HG03135 (cell line): Measurements from ENCODE around the gene PLXNA4.

Experiments
- ATAC-seq: cut with Tn5 transposase; IDR thresholded peaks from one replicate; pipeline ENCODE4 v1.9.1; 2021; ENCODE audit warnings: mild to moderate bottlenecking, moderate library complexity; ENCODE audit not compliant: unreplicated experiment

Gene PLXNA4

DNA sequence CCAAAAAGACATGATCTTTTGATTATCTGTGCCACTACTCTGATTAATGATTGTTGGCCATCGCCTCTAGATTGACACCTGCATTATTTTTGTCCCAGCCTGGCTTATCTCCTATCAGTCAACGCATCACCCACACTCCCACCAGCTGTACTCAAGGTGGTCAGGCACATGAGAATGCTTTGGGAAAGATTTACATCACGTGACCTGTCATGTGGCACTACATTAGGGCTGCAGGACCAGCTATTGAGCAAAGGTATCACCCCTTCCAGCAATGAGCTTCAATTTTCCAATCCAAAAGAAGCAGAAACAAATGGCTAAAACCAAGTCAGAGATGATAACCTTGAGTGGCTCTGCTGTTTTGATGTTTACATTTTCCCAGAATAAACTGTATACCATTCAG is 204.3 kb downstream of the PLXNA4 start:
- ATAC-seq: no peak

GRCh38 chr7:132368246-132368900 is 207.9 kb downstream of the PLXNA4 start:
- ATAC-seq: no peak

GRCh38 chr7:132367795-132368194 is 208.5 kb downstream of the PLXNA4 start:
- no peak for ATAC-seq

DNA sequence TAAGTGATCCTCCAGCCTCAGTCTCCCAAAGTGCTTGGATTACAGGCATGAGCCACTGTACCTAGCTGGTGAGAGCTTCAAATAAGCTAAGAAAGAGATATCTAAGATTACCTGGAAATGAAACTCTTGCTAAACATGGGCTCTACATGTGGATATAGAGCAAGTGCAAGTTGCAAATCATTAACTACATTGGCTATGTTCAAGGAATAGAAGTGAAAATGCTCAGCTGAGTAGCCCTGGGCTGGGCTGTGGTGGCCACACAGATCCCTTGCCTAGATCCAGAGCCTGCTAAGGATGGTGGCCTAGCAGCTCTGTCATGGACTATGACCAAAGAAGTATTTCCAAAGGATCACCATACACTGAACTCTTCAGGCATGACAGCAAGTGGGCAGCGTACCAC is 209.3 kb downstream of the PLXNA4 start:
- ATAC-seq: no peak

- ATAC-seq: no peak
Observed at GRCh38 chr7:132364226-132364625, 212.0 kb downstream of the PLXNA4 start.

DNA sequence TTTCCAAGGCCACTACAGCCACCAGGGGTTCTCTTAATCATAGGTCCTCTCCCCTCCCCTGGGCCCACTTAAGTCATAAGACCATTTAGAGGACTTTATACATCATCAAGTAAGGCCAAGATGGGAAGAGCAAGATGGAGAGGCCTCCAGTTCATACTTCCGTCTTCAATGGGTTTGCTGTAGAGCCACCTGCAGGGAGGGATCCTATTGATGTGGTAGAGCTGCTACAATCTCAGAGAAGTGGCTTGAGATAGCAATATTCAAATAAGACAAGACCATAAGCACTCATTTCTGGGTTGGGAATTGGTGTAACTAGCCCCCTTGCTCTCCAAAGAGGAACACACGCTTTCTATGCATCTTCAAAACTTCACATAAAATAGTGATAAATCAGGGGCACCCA is 214.2 kb downstream of the PLXNA4 start:
- no peak for ATAC-seq

- ATAC-seq: no peak
Observed at GRCh38 chr7:132361146-132361545, 215.1 kb downstream of the PLXNA4 start.

DNA sequence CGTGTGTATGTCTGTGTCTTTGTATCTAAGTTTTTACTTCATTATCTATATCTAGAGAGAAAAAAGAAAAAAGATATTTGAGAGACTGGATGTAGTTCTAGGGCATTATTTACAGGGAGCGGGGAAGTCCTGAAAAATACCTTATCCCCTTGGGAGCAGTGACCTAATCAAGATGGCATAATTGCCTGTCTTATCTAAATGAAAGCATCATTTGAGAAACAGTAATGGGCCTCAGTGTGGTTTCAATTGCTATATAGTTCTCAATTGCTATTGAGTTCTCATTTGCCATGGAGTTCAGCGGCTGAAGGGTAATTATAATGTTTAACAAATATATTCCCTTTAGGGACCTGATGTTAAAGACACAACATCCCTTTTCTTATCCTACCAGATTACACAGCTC is 216.5 kb downstream of the PLXNA4 start:
- ATAC-seq: no peak

DNA sequence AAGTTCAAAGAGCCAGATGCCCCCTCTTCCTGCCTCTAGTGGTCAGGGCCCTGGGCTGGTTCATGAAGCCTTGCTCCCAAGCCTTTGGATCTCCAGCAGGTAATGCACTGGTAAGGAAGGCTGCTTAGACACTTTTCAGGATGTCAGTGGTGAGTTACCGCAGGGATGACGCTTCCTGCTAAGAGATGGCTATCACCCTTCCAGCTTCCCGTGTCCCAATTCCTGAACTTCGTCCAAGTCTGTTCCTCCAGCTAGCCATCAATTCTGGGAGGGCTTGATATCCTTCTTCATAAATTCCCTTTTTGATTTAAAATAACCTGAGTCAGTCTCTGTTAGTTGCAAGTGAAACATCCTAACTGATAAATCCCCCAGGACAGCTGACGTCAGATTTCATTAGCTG is 221.2 kb downstream of the PLXNA4 start:
- ATAC-seq: no peak

DNA sequence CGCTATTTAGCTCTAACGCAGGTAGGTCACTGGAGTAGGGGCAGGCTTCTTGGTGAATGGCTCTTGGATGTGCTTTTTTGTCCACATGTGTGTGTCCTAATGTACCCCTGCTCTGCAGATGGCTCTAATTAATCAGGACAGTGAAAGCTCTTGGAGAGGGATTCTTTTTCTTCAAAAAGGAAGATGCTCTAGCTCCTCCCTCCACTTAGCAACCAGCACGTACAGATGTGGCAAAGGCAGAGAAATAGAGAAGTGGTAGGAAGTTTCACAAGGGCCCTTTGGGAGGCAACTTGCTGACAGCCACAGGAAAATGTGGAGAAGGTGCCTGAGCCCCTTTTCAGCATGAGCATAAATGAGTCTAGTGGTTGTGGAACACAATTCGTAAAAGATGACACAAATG is 221.7 kb downstream of the PLXNA4 start:
- ATAC-seq: no peak

- ATAC-seq: no peak
Observed at GRCh38 chr7:132353936-132354335, 222.3 kb downstream of the PLXNA4 start.

- no peak for ATAC-seq
Observed at GRCh38 chr7:132352800-132353199, 223.5 kb downstream of the PLXNA4 start.

DNA sequence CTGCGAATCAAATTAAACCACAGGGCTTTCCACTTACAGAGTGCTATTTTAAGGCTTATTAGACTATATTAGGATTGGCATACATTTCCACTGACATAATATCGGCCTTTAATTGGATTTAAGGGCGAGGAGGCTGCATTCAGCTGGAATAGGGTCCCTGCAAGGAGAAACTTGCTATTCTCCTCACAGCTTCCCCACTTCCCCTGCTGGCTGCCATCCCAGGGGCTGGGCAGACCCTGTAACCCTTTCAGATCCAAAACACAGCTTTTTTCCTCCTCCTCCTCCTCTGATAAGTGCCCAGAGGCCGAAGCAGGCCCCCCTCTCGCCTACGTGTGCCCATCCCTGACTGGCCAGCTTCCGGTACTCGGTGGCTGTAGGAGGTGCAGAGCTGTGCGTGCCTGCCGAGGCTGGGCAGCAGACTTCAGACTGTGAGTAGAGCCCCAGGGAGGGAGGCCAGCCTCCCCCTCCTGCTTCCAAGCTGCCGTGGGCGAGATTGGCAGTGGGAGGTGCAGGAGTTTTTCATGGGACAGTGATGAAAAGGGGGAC is 224.2 kb downstream of the PLXNA4 start:
- ATAC-seq: no peak

DNA sequence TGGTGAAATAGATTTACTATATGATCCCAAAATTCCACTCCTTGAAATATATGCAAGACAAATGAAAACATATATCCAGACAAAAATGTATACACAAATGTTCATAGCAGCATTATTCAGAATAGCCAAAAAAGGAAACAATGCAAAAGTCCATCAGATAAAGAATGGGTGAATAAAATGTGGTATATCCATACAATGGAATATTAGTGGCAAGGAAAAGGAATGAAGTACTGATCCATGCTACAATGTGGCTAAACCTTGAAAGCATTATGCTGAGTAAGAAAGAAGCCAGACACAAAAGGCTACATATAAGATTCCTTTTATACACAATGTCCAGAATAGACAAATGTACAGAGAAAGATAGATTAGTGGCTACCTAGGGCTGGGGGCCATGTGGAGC is 225.5 kb downstream of the PLXNA4 start:
- no peak for ATAC-seq

- ATAC-seq: no peak
Observed at GRCh38 chr7:132349075-132349474, 227.2 kb downstream of the PLXNA4 start.

DNA sequence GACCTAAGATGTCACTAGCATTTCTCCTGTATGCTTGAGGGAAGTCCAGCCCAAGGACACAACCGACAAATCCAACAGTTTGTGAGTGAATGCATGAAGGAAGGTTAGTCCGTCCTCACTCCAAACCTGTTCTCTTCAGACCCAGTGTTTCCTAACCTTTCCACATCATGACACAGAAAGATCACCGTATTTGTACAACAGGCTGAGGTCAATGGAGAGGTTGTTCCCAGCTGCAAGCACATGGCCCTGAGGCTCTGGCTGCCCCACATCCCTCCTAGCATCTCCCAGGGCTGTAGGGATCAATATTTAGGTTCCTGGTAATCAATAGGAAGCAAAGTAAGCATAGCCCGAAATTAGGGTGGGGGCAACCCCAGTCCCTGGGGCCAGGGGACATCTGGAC is 227.9 kb downstream of the PLXNA4 start:
- no peak for ATAC-seq

DNA sequence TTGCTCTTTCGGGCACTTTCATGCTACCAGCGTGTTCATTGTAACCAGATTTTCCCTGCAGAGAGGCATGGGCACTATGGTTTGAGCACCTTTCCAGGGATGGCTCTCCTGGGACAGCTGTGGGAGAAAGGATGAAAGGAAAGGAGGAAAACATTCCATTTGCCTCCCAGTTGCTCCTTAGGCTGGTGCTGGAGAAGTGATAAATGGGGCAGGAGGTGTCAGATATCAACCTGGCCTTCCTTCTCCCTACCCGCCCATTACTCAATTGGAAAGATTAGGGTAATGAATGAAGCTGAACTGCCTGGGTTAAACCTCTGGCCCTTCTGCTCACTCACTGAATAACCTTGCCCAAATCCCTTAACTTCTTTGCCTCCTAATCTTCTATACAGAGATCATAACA is 228.4 kb downstream of the PLXNA4 start:
- ATAC-seq: no peak

GRCh38 chr7:132347123-132347522 is 229.1 kb downstream of the PLXNA4 start:
- no peak for ATAC-seq

DNA sequence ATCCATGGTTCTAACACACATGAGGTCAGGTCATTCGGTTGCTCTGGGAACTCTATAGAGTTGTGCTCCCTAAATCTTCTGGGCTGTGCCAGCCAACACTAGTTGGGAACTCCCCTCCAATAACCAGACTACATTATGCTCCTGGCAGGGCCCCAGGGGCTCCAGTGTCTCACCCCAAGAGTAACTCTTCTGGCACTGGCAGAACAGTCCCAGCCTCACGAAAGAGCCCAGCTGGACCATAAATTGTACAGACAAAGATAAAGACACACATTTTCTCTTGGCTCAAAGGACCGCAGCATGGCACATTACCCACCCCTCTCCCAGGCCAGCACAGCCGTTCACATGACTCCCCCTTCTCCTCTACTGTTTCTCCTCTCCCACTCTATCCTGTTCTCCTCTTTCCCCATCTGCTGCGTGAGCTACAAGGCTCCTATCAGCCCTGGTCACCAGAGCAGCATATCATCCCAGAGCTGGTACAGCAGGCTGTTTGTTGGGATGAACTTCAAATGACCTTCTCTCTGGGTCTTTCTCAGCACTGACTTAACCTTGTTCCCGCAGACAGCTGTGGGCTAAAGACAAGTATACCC is 230.6 kb downstream of the PLXNA4 start:
- ATAC-seq: no peak

DNA sequence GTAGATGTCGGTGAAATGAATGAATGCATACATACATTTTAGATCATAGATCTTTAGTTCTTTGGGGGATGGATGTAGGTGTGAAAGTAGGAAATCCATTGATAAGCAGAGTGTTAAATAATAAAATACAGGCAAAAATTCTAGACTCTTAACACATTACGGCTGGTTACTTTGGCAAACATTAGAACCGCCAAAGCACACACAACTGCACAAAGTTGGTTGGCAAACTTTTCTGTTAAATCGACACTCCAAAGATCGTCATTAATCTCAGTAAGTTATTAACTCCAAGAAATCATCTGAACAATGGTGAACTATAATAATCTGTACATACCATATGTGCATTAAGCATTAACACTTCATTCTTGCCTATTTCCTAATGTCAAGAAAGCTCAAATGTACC is 231.2 kb downstream of the PLXNA4 start:
- no peak for ATAC-seq

DNA sequence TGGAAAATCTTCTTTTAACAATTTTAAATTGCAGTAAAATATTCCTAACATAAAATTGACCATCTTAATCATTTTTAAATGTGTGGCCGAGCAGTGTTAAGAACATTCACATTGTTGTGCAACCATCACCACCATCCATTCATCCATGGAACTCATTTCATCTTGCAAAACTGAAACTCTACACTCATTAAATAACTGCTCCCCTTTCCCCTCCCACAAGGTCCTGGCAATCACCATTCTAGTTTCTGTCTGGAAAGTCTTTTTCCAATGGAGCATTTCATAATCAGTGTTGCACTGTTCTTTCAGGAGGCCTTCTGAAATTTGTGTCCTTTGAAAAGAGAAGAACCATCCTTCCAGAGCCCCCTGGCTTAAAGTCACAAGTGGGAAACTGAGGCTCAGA is 233.1 kb downstream of the PLXNA4 start:
- no peak for ATAC-seq

- no peak for ATAC-seq
Observed at GRCh38 chr7:132337450-132338080, 238.7 kb downstream of the PLXNA4 start.
